Measurements from ENCODE around the gene OR56B1. TPM values are rescaled to one million over a fixed set of nuclear protein-coding genes. Genes with fewer than 3 reads are reported as not detected.

OR56B1 gene
- total and polyA plus RNA-seq, 3 donors from 2014 or later: 0.16 to 0.25 TPM; not detected in 1

GRCh38 chr11:5737670-5738392, 1.6 kb downstream of the OR56B1 start:
- Histone ChIP-seq H3K4me3 (no peak overlapping the region), H3K27ac (no peak overlapping the region), H3K36me3 (ENCODE audit: low read depth, missing control alignments) (no peaks in the 10 kb centered on the region), H3K27me3 (no peaks in the 10 kb centered on the region), H3K4me1 (no peaks in the 10 kb centered on the region), H3K9me3 (no peaks in the 10 kb centered on the region)
- TF ChIP-seq CTCF (IDR thresholded peaks at IDR 0.05) (no peak), POLR2A (IDR thresholded peaks at IDR 0.05) (no peak)
- intact Hi-C loops (cut with DNase I; ENCODE audit: low total_unique reads): no loop called here
- 75 to 88% methylated on average over 6 of the region's 6 CpGs for WGBS, 2 donors
- no peak for DNase-seq

GRCh38 chr11:5738431-5738830, 2.2 kb downstream of the OR56B1 start:
- intact Hi-C loops (cut with DNase I; ENCODE audit: low total_unique reads): no loop called here
- no peak for DNase-seq
- Histone ChIP-seq H3K9me3 (no peaks in the 10 kb centered on the region), H3K27ac (no peak overlapping the region), H3K4me1 (no peaks in the 10 kb centered on the region), H3K36me3 (ENCODE audit: low read depth, missing control alignments) (no peaks in the 10 kb centered on the region), H3K27me3 (no peaks in the 10 kb centered on the region), H3K4me3 (no peak overlapping the region)
- WGBS, 2 donors: 81 to 83% methylated on average over 1 of the region's 1 CpG
- no peak for TF ChIP-seq CTCF (IDR thresholded peaks at IDR 0.05)
- no peak for TF ChIP-seq POLR2A (IDR thresholded peaks at IDR 0.05)

- no peaks in the 10 kb centered on the region for H3K27me3 ChIP-seq
- TF ChIP-seq CTCF (IDR thresholded peaks at IDR 0.05) (no peak), POLR2A (IDR thresholded peaks at IDR 0.05) (no peak)
These were observed 10.4 kb downstream of the OR56B1 start for GRCh38 chr11:5746614-5747013.

GRCh38 chr11:5749836-5750235, 13.6 kb downstream of the OR56B1 start:
- no peaks in the 10 kb centered on the region for H3K4me1 ChIP-seq
- H3K27me3 ChIP-seq: no peaks in the 10 kb centered on the region
- no peak overlapping the region for H3K4me3 ChIP-seq
- no peaks in the 10 kb centered on the region for H3K36me3 ChIP-seq (ENCODE audit: low read depth, missing control alignments)
- WGBS, 2 donors: 83 to 91% methylated on average over 3 of the region's 3 CpGs
- intact Hi-C loops (cut with DNase I; ENCODE audit: low total_unique reads): no loop called here
- DNase-seq: no peak
- H3K9me3 ChIP-seq: no peaks in the 10 kb centered on the region
- TF ChIP-seq CTCF (IDR thresholded peaks at IDR 0.05) (no peak), POLR2A (IDR thresholded peaks at IDR 0.05) (no peak)
- H3K27ac ChIP-seq: no peak overlapping the region

More at GRCh38 chr11:5746614-5747013, 10.4 kb downstream of the OR56B1 start:
- Histone ChIP-seq H3K4me3 (no peak overlapping the region), H3K27ac (no peak overlapping the region), H3K9me3 (no peaks in the 10 kb centered on the region), H3K36me3 (ENCODE audit: low read depth, missing control alignments) (no peaks in the 10 kb centered on the region), H3K4me1 (no peaks in the 10 kb centered on the region)
- WGBS, 2 donors: 78 to 88% methylated on average over 3 of the region's 3 CpGs
- intact Hi-C loops (cut with DNase I; ENCODE audit: low total_unique reads): no loop called here
- no peak for DNase-seq

GRCh38 chr11:5753943-5754342, 17.7 kb downstream of the OR56B1 start, which contains the start of gene OR52N4:
OR52N4 (plus strand) TSS chr11:5754243; CDS start chr11:5754741, 498 bp downstream.
- Histone ChIP-seq H3K4me1 (no peaks in the 10 kb centered on the region), H3K4me3 (no peak within 1 kb of the TSS), H3K9me3 (no peaks in the 10 kb centered on the region), H3K36me3 (ENCODE audit: low read depth, missing control alignments) (no peaks in the 10 kb centered on the region), H3K27me3 (no peaks in the 10 kb centered on the region), H3K27ac (no peak within 1 kb of the TSS)
- TF ChIP-seq POLR2A (IDR thresholded peaks at IDR 0.05) (no peak), CTCF (IDR thresholded peaks at IDR 0.05) (no peak)
- WGBS, 2 donors: 97 to 100% methylated on average over 1 of the region's 1 CpG
- intact Hi-C loops (cut with DNase I; ENCODE audit: low total_unique reads): no loop called here
- DNase-seq: no peak

Data from testis (tissue), 3 donors.